ENCODE results near the gene JAKMIP1. TPM values are rescaled to one million over a fixed set of nuclear protein-coding genes. Genes with fewer than 3 reads are reported as not detected.

Gene JAKMIP1
- total RNA-seq, 1 donor from 2014 or later, result not detected

DNA sequence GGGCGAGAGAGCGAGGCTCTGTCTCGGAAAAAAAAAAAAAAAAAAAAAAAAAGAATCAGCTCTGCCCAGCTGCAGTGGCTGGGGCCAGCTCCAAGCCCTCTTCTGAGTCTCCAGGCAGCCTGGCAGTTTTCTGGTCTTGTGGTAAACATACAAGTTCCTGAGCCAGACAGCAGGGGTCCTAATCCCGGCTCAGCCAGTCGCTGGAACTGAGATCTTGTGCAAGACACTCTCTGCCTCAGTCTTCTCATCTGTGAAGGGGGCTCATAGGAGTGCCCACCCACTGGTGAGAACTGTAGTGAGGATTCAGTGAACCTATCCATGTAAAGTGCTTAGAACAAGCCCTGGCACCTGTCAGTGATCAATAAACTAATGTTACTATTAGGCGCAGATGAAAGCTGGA lies 223.9 kb downstream of the JAKMIP1 start:
- Histone ChIP-seq H3K36me3 (ENCODE audit: control insufficient read depth, insufficient read depth, low read length) (no peaks in the 10 kb centered on the region), H3K27me3 (ENCODE audit: control insufficient read depth, insufficient read depth, low read length) (no peaks in the 10 kb centered on the region), H3K4me3 (ENCODE audit: low read depth, low read length) (no peak overlapping the region)
- no peak for DNase-seq (ENCODE audit: low read depth)
- TF ChIP-seq, protein P1, sequence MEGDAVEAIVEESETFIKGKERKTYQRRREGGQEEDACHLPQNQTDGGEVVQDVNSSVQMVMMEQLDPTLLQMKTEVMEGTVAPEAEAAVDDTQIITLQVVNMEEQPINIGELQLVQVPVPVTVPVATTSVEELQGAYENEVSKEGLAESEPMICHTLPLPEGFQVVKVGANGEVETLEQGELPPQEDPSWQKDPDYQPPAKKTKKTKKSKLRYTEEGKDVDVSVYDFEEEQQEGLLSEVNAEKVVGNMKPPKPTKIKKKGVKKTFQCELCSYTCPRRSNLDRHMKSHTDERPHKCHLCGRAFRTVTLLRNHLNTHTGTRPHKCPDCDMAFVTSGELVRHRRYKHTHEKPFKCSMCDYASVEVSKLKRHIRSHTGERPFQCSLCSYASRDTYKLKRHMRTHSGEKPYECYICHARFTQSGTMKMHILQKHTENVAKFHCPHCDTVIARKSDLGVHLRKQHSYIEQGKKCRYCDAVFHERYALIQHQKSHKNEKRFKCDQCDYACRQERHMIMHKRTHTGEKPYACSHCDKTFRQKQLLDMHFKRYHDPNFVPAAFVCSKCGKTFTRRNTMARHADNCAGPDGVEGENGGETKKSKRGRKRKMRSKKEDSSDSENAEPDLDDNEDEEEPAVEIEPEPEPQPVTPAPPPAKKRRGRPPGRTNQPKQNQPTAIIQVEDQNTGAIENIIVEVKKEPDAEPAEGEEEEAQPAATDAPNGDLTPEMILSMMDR (IDR thresholded peaks at IDR 0.05; ENCODE audit: insufficient read depth, low read length, poor library complexity, severe bottlenecking), result no peak

Other genes with a start within 250 kb of the JAKMIP1 start
- gene C4orf50, start 182.1 kb downstream of the JAKMIP1 start, total RNA-seq, result not detected in 2 replicates
- 26.0 and 37.2 TPM in 2 replicates for gene WFS1, start 69.3 kb upstream of the JAKMIP1 start, total RNA-seq

Measured in kidney epithelial cell (primary cell).